Astrocyte of the cerebellum (primary cell): ENCODE measurements around the gene RNF217.
"Not testable (repeated sequence)": the region's sequence is repeated elsewhere in the genome, so short reads cannot be mapped to it uniquely, and the experiment has no call there.

Experiments
- DNase-seq: peaks from one replicate; pipeline ENCODE4 v3.0.0-alpha.2; 2011; ENCODE audit warnings: low read depth
- H3K4me3 ChIP-seq: 2 replicates; pipeline ENCODE4 v1.5.1; 2011; ENCODE audit warnings: mild to moderate bottlenecking, low read depth, low read length, moderate library complexity
- CTCF ChIP-seq: IDR thresholded peaks from 2 replicates; pipeline ENCODE4 v1.5.1; 2012; ENCODE audit warnings: low read length, low read depth, moderate library complexity, mild to moderate bottlenecking; ENCODE audit errors: missing control alignments
- in situ Hi-C: cut with HindIII; loops from 2 replicates; pipeline ENCODE4 v1.10.0; 2017; ENCODE audit warnings: low sequenced_read_pairs

RNF217 gene

GRCh38 chr6:124961777-124962638, at the start of gene RNF217:
Gene RNF217 (plus strand): TSS chr6:124962437. CDS start chr6:124962545, 108 bp downstream.
- TF ChIP-seq CTCF, result no peak
- peak within 1 kb of the TSS; percentile 66 for H3K4me3 ChIP-seq
- in situ Hi-C loops, result no loop called here
- peak; percentile 34 for DNase-seq

- no peak overlapping the region for H3K4me3 ChIP-seq
- TF ChIP-seq CTCF, result no peak
- in situ Hi-C loops, result no loop called here
- no peak for DNase-seq
Observed at GRCh38 chr6:124913056-124913455, 49.2 kb upstream of the RNF217 start.

DNA sequence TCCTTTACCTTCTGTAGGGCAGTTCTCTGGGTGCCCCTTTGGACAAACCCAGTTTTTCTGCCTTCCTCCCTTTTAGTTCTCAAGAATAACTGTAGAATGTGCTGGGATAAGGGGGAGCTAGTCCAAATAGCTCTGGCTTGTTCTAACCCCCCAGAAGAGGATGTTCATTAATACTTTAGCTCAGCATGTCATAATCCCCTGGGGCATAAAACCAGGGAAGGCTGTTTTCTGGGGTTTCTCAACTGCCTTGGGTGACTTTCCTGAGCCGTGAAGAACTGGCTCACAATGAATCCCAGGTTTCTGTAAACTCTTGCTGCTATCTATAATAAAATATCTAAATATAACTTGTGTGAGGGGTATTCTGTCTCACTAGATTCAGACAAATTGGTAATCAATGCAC, 44.5 kb upstream of the RNF217 start:
- in situ Hi-C loops, result no loop called here

DNA sequence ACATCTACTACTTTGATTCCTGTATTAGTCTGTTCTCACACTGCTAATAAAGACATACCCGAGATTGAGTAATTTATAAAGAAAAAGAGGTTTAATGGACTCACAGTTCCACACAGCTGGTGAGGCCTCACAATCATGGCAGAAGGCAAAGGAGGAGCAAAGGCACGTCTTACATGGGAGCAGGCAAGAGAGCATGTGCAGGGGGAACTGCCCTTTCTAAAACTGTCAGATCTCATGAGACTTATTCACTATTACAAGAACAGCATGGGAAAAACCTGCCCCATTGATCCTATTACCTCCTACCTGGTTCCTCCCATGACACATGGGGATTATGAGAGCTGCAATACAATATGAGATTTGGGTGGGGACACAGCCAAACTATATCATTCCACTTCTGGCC, 42.5 kb upstream of the RNF217 start:
- H3K4me3 ChIP-seq, DNase-seq, in situ Hi-C loops: not testable (repeated sequence)

More for the DNA sequence above, 44.5 kb upstream of the RNF217 start:
- no peak for TF ChIP-seq CTCF
- no peak for DNase-seq
- no peak overlapping the region for H3K4me3 ChIP-seq

DNA sequence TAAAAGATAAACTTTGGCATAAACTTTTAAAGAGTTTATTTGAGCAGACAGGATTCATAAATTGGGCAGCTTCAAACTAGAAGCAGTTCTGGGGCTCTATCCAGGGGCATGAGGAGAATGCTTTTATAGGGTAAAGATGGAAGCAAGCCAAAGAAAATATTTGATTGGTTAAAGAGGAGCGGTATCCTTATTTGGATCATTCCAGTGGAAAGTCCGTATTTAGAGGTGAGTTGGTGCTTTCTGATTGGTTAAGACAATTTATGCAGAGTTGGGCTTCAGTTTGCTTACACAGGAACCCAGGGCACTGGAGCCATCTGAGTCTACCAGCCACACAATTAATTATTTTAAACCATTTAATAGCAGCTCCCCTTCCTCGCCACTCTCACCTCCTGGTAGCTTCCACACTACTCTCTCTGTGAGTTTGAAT, 37.9 kb upstream of the RNF217 start:
- no peak overlapping the region for H3K4me3 ChIP-seq
- DNase-seq, result no peak
- TF ChIP-seq CTCF, result no peak
- in situ Hi-C loops, result no loop called here

DNA sequence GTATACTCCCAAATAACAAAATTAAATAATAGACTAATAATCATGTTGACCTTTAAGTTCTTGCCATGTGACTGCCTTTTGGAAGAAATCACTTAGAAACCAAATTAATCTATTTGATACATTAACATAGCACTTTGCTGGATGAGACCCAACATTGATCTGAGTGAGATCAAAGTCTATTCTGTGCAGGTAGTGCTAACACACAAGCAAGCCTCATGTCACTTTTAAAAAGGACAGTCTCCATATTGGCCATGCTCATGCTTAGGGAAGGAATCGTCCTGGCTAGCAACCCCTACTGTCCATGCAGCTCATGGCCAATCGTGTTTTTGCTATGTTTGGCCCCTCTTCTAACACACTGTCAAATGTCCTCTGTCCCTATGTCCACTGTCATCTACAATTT, 35.8 kb upstream of the RNF217 start:
- no peak for DNase-seq
- no peak for TF ChIP-seq CTCF
- in situ Hi-C loops, result no loop called here
- H3K4me3 ChIP-seq, result no peak overlapping the region

DNA sequence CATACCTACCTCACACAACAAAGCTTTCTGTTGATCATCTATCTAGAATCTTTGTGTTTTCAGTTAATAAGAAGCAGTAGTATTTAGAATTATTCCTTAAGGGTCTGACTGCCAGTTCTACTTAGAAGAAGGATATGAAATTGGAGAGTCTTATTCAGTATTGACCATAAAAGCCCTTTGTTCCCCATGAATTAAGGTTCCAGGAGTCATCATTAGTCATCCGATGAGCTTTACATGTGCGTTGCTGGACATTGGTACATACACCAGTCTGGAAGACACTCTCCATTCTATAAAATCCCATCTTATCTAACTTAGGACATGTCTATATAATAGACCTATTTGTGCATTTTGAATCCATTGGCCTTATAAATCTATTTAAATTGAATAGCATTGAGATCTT, 34.4 kb upstream of the RNF217 start:
- in situ Hi-C loops, result no loop called here

More for the DNA sequence above, 34.4 kb upstream of the RNF217 start:
- no peak for TF ChIP-seq CTCF
- H3K4me3 ChIP-seq, result no peak overlapping the region
- peak; percentile 15 for DNase-seq
